ENCODE measurements around the gene LPCAT1.
"Not testable (repeated sequence)": the region's sequence is repeated elsewhere in the genome, so short reads cannot be mapped to it uniquely, and the experiment has no call there.

LPCAT1 gene

GRCh38 chr5:1466631-1467265 is 57.0 kb downstream of the LPCAT1 start:
- DNase-seq (ENCODE audit: low read depth in 2 of 2), result no peak

- DNase-seq (ENCODE audit: low read depth in 2 of 2), result no peak
Measured at GRCh38 chr5:1465966-1466471, 57.7 kb downstream of the LPCAT1 start.

GRCh38 chr5:1465117-1465516 is 58.6 kb downstream of the LPCAT1 start:
- no peak for DNase-seq (ENCODE audit: low read depth in 2 of 2)

GRCh38 chr5:1464511-1464910 is 59.2 kb downstream of the LPCAT1 start:
- DNase-seq (ENCODE audit: low read depth in 2 of 2), result no peak

- no peak for DNase-seq (ENCODE audit: low read depth in 2 of 2)
Measured at GRCh38 chr5:1464096-1464446, 59.7 kb downstream of the LPCAT1 start.

GRCh38 chr5:1463326-1464095 is 60.2 kb downstream of the LPCAT1 start:
- DNase-seq (ENCODE audit: low read depth in 2 of 2), result no peak

- no peak for DNase-seq (ENCODE audit: low read depth in 2 of 2)
Measured at GRCh38 chr5:1462358-1462757, 61.4 kb downstream of the LPCAT1 start.

GRCh38 chr5:1461396-1461795 is 62.4 kb downstream of the LPCAT1 start:
- no peak for DNase-seq (ENCODE audit: low read depth in 2 of 2)

GRCh38 chr5:1460054-1460682 is 63.6 kb downstream of the LPCAT1 start:
- no peak for DNase-seq (ENCODE audit: low read depth in 2 of 2)

GRCh38 chr5:1459435-1459834 is 64.3 kb downstream of the LPCAT1 start:
- not testable (repeated sequence) for DNase-seq (ENCODE audit: low read depth in 2 of 2)

- DNase-seq (ENCODE audit: low read depth in 2 of 2), result not testable (repeated sequence)
Measured at GRCh38 chr5:1456110-1456881, 67.5 kb downstream of the LPCAT1 start.

- no peak for DNase-seq (ENCODE audit: low read depth in 2 of 2)
Measured at GRCh38 chr5:1453613-1454012, 70.1 kb downstream of the LPCAT1 start.

- DNase-seq (ENCODE audit: low read depth in 2 of 2), result no peak
Measured at GRCh38 chr5:1449081-1449630, 74.6 kb downstream of the LPCAT1 start.

GRCh38 chr5:1448511-1449011 is 75.2 kb downstream of the LPCAT1 start:
- no peak for DNase-seq (ENCODE audit: low read depth in 2 of 2)

GRCh38 chr5:1447671-1448361 is 75.9 kb downstream of the LPCAT1 start:
- no peak for DNase-seq (ENCODE audit: low read depth in 2 of 2)

- DNase-seq (ENCODE audit: low read depth in 2 of 2), result no peak
Measured at GRCh38 chr5:1446602-1447343, 77.0 kb downstream of the LPCAT1 start.

GRCh38 chr5:1445689-1446601 is 77.8 kb downstream of the LPCAT1 start:
- DNase-seq (ENCODE audit: low read depth in 2 of 2), result no peak

GRCh38 chr5:1445313-1445688 is 78.5 kb downstream of the LPCAT1 start, which contains the start of gene SLC6A3:
TSS of gene SLC6A3 (minus strand) at chr5:1445440. CDS start at chr5:1443197, 2,243 bp downstream.
- no peak for DNase-seq (ENCODE audit: low read depth in 2 of 2)

Measured in activated CD4-positive, alpha-beta T cell treated with anti-CD3 and anti-CD28 coated beads for 24 hours (primary cell).